Kidney (tissue), 14 donors: ENCODE measurements around the gene RDM1. TPM values are rescaled to one million over a fixed set of nuclear protein-coding genes. Genes with fewer than 3 reads are reported as not detected.

Experiments used
- DNase-seq, 5 donors: peaks; one replicate each; pipeline ENCODE4 v3.0.0-alpha.2; 2013 to 2020
- FAIRE-seq: peaks from 2 replicates; lab custom pipeline; 2012; peaks lifted over from hg19 to GRCh38; lab: Jason Lieb, UNC
- H3K27ac ChIP-seq, 2 donors: one replicate each; pipeline ENCODE4 v1.7.0; 2013; ENCODE audit warnings: low read depth in 2 of 2, low read length in 2 of 2, inconsistent platforms in 1 of 2
- H3K27me3 ChIP-seq: one replicate; pipeline ENCODE4 v1.7.1; 2013; ENCODE audit warnings: low read length, inconsistent platforms; ENCODE audit not compliant: control insufficient read depth, insufficient read depth
- H3K36me3 ChIP-seq, 3 donors: one replicate each; pipeline versions ENCODE4 v1.7.0 to v1.7.1; 2013; ENCODE audit warnings: low read length in 3 of 3, control low read depth in 1 of 3, inconsistent platforms in 1 of 3; ENCODE audit not compliant: insufficient read depth in 3 of 3, control insufficient read depth in 2 of 3
- H3K4me1 ChIP-seq, 3 donors: one replicate each; pipeline versions ENCODE4 v1.7.0 to v1.7.1; 2013; ENCODE audit warnings: low read length in 3 of 3, inconsistent platforms in 1 of 3, low read depth in 1 of 3; ENCODE audit not compliant: control insufficient read depth in 2 of 3, insufficient read depth in 2 of 3
- H3K4me3 ChIP-seq, 3 donors: one replicate each; pipeline versions ENCODE4 v1.7.0 to v1.8.1; 2013; ENCODE audit warnings: low read length in 3 of 3, control low read depth in 1 of 3, inconsistent platforms in 1 of 3
- H3K9ac ChIP-seq, 3 donors: one replicate each; pipeline versions ENCODE4 v1.7.0 to v1.7.1; 2013; ENCODE audit warnings: low read length in 3 of 3, control low read depth in 1 of 3, inconsistent platforms in 1 of 3
- H3K9me3 ChIP-seq, 3 donors: one replicate each; pipeline versions ENCODE4 v1.7.0 to v1.7.1; 2013; ENCODE audit warnings: low read length in 3 of 3, control low read depth in 1 of 3, inconsistent platforms in 1 of 3; ENCODE audit not compliant: control insufficient read depth in 2 of 3, insufficient read depth in 1 of 3
- intact Hi-C: fragments of 100-400 bp; cut with DNase I; formaldehyde crosslinking; loops from one replicate; pipeline ENCODE4 v1.11.1; 2022
- polyA plus RNA-seq: library from polyadenylated mRNA; stranded (reverse); fragments of 350-450 nt; fragmentation: Illumina TruSeq; extraction: RNeasy Lipid Tissue Mini Kit (QIAGEN cat#74804); gene quantifications from one replicate; pipeline ENCODE4 v1.2.3, GENCODE V29; 2014; ENCODE audit warnings: low read depth, low replicate concordance; ENCODE audit not compliant: insufficient read depth
- total RNA-seq: library from RNA; stranded (reverse); fragmentation: NEBNext Ultra II Directional; extraction: Animal tissue kit (Norgen Biotek cat#: 25700); gene quantifications from one replicate; pipeline ENCODE4 v1.2.1, GENCODE V29; 2021
- TF ChIP-seq, protein P1 (sequence below): IDR thresholded peaks from 3 replicates; pipeline ENCODE4 v1.5.1; 2012; ENCODE audit warnings: mild to moderate bottlenecking, moderate library complexity, borderline replicate concordance; ENCODE audit not compliant: insufficient read depth; ENCODE audit errors: extremely low read depth
- donor health status: control.
- donor health status: control.
- donor health status: control.
- donor health status: control.
- donor health status: control.
- donor health status: DM: yes; HTN: yes; CAD: no.
- donor health status: Normal renal cell carcinoma (clear cell type).

Gene RDM1
- total and polyA plus RNA-seq, 2 donors from 2014 or later = 0.56 TPM; not detected in 1

DNA sequence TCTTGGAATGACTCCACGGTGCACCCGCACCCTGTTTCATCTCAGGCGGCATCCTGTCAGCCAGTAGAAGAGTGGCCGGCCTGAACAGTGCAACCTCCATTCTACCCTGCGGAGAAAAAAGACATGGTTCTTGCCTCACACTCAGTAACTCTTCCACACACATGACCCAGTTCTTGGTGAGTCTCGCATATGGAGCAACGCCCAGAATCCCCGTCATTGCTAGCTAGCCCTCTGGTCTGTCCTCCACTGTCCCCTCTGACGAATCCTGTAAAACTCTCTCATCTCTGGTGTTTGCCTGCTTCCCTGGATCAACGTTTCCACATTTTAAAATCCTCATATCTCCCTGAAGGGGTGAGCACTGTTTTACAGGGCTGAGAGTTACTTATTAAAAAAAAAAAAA lies 4.2 kb upstream of the RDM1 start:
- DNase-seq = no peak
- Histone ChIP-seq H3K27ac (no peak overlapping the region), H3K9ac (no peak overlapping the region), H3K4me1 (peaks cover 0 to 2% (median 0%) of the 10 kb centered on the region in 3 donors), H3K36me3 (no peaks in the 10 kb centered on the region), H3K27me3 (no peaks in the 10 kb centered on the region), H3K9me3 (no peaks in the 10 kb centered on the region), H3K4me3 (no peak overlapping the region)
- TF ChIP-seq, protein P1, sequence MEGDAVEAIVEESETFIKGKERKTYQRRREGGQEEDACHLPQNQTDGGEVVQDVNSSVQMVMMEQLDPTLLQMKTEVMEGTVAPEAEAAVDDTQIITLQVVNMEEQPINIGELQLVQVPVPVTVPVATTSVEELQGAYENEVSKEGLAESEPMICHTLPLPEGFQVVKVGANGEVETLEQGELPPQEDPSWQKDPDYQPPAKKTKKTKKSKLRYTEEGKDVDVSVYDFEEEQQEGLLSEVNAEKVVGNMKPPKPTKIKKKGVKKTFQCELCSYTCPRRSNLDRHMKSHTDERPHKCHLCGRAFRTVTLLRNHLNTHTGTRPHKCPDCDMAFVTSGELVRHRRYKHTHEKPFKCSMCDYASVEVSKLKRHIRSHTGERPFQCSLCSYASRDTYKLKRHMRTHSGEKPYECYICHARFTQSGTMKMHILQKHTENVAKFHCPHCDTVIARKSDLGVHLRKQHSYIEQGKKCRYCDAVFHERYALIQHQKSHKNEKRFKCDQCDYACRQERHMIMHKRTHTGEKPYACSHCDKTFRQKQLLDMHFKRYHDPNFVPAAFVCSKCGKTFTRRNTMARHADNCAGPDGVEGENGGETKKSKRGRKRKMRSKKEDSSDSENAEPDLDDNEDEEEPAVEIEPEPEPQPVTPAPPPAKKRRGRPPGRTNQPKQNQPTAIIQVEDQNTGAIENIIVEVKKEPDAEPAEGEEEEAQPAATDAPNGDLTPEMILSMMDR = no peak
- intact Hi-C loops = no loop called here
- FAIRE-seq = no peak

DNA sequence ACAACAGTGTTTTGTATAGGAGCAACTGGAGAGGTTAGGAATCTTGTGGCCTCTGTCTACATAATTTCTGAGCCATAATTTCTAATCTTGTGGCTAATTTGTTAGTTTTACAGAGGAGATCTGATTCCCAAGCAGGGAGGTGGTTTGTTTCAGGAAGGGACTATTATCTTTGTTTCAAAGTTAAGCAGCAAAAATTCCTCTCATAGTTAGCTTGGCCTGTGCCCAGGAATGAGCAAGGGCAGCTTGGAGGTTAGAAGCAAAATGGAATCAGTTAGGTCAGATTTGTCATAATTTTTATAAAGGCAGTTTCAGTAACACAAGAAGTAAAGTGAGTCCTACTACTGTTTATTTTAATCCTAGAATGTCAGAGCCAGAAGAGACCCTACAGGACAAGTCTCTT lies 2.0 kb upstream of the RDM1 start:
- Histone ChIP-seq H3K27me3 (no peaks in the 10 kb centered on the region), H3K9me3 (no peaks in the 10 kb centered on the region), H3K36me3 (no peaks in the 10 kb centered on the region), H3K9ac (no peak overlapping the region), H3K4me3 (no peak overlapping the region), H3K27ac (no peak overlapping the region), H3K4me1 (peaks cover 0 to 2% (median 0%) of the 10 kb centered on the region in 3 donors)
- DNase-seq = peak in 2 of 5 donors; percentile 14 to 51
- no peak for FAIRE-seq
- intact Hi-C loops = no loop called here
- TF ChIP-seq, protein P1 = no peak

DNA sequence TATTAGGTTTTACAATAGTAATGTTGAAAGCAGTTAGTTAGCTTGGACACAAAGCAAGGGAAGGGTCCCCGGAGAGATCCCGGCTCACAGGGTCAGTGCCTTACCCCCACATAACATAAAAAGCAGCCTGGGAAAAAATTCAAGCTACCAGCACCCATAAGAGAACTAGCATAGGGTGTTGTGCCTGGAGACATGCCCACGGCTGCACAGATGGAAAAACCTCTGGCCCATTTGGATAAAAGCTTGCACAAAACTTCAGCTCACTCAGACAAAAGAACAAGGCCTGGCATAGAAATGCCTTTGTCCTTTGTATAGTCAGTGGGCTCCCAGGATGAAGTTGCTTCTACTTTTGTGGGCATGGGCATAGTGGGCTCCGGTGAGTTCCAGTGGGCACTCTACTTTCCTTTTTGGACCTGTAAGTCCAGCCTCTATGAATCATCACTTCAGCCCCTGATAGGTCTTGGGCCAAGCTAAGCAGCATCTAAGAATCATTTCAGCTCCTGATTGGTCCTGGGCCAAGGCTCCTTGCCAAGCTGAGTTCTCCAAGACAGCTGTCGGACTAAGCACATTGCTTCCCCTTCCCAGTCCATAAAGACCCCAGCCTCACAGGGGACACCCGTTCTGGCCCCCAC lies 1.3 kb upstream of the RDM1 start:
- DNase-seq = peak in 3 of 5 donors; percentile 32 to 60 (median 37)
- Histone ChIP-seq H3K4me3 (no peak overlapping the region), H3K27me3 (no peaks in the 10 kb centered on the region), H3K9ac (no peak overlapping the region), H3K36me3 (no peaks in the 10 kb centered on the region), H3K9me3 (no peaks in the 10 kb centered on the region), H3K27ac (no peak overlapping the region), H3K4me1 (peaks cover 0 to 2% (median 0%) of the 10 kb centered on the region in 3 donors)
- intact Hi-C loops = no loop called here
- no peak for FAIRE-seq
- TF ChIP-seq, protein P1 = no peak
